Stimulated activated effector memory CD8-positive, alpha-beta T cell treated with anti-CD3 and anti-CD28 coated beads, Interleukin-12 subunit alpha, Interleukin-12 subunit beta, amount 100 ng/mL, for 72 hours (primary cell): ENCODE results near the gene GRK7.
A peak's percentile ranks its signal among the peaks of the same experiment; 100 is the strongest.
"Not testable (repeated sequence)": the region's sequence is repeated elsewhere in the genome, so short reads cannot be mapped to it uniquely, and the experiment has no call there.

Experiments used
- ATAC-seq: fragments of 150-1000 bp; cut with Tn5 transposase; 2 replicates; pipeline ENCODE4 v1.10.0; 2021
- DNase-seq, 2 donors: peaks; one replicate each; pipeline ENCODE4 v3.0.0; 2021 to 2022; ENCODE audit warnings: low spot score in 2 of 2
- H3K27ac Mint-ChIP-seq: one replicate; pipeline ENCODE4 v1.8.0; 2022; ENCODE audit warnings: mild to moderate bottlenecking, mixed read lengths
- H3K36me3 Mint-ChIP-seq: one replicate; pipeline ENCODE4 v1.8.0; 2022; ENCODE audit warnings: mild to moderate bottlenecking, mixed read lengths
- H3K4me1 Mint-ChIP-seq: one replicate; pipeline ENCODE4 v1.8.0; 2022; ENCODE audit warnings: mixed read lengths
- H3K4me3 Mint-ChIP-seq: one replicate; pipeline ENCODE4 v1.8.0; 2022; ENCODE audit warnings: mild to moderate bottlenecking, mixed read lengths
- H3K9me3 Mint-ChIP-seq: one replicate; pipeline ENCODE4 v1.8.0; 2022; ENCODE audit warnings: mixed read lengths

GRK7 gene

GRCh38 chr3:141738891-141739363, 24.3 kb upstream of the GRK7 start:
- H3K27ac Mint-ChIP-seq, result peak overlapping the region; percentile 97

DNA sequence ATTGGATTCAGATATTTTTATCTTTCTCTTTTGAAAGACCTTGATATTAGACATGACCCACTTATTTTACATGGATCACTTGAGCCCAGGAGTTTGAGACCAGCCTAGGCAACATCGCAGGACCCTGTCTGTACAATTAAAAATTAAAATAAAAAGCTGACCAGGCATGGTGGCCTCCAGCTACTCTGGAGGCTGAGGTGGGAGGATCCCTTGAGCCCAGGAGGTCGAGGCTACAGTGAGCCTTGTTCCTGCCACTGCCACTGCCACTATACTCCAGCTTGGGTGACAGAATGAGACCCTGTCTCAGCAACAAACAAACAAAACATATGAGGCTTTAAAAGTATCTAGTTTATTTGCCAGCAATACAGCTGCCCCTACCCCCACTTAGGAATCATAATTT, 23.5 kb upstream of the GRK7 start:
- DNase-seq (no peak), ATAC-seq (no peak)
- H3K36me3 Mint-ChIP-seq, result peaks cover 57% of the 10 kb centered on the region
- H3K9me3 Mint-ChIP-seq, result no peaks in the 10 kb centered on the region
- H3K4me3 Mint-ChIP-seq, result peak overlapping the region; percentile 92
- peak overlapping the region; percentile 97 for H3K27ac Mint-ChIP-seq
- H3K4me1 Mint-ChIP-seq, result peaks cover 38% of the 10 kb centered on the region

More at GRCh38 chr3:141738891-141739363, 24.3 kb upstream of the GRK7 start:
- DNase-seq, result no peak
- peak overlapping the region; percentile 92 for H3K4me3 Mint-ChIP-seq
- no peaks in the 10 kb centered on the region for H3K9me3 Mint-ChIP-seq
- H3K4me1 Mint-ChIP-seq, result peaks cover 30% of the 10 kb centered on the region
- peak; percentile 1 for ATAC-seq
- peaks cover 49% of the 10 kb centered on the region for H3K36me3 Mint-ChIP-seq

DNA sequence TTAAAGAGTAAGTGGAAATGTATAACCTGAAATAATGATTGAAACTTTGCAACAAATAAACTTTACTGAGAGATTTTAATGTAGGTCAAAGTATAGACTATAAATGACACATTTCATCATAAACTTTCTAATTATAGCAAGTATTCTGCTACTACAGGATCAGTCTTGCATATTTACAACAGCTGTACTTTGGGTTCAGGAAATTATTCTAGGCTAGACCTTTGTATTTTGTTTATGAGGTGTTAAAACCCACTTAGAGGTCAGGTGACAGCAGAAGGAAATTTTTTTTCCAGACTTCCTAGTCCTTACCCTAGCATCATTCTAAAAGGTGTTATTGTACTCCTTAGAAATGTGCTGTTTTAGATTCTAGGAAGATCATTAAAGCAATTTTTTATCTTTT, 22.9 kb upstream of the GRK7 start:
- Mint-ChIP-seq H3K4me1 (peaks cover 38% of the 10 kb centered on the region), H3K27ac (peak overlapping the region; percentile 97), H3K36me3 (peaks cover 64% of the 10 kb centered on the region), H3K4me3 (peak overlapping the region; percentile 92), H3K9me3 (no peaks in the 10 kb centered on the region)
- no peak for ATAC-seq
- DNase-seq, result no peak

DNA sequence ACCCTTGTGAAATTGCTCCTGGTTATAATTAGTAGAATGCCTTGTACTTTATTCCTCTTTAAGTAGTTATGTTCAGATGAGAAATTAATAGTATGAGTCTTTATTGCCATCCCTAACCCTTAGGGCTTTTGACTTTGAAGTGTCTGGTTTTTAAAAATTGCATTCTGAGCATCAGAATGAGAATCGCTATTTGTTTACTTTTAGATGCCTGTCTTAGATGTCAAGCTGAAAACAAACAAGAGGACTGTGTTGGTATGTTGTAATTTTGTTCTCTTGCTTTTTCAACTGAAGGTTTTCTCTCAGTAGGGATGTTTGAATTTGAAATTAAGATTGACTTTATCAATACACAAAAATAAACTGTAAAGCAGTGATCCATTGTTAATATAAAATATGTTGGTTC, 19.9 kb upstream of the GRK7 start:
- Mint-ChIP-seq H3K36me3 (peaks cover 93% of the 10 kb centered on the region), H3K9me3 (no peaks in the 10 kb centered on the region), H3K4me3 (no peak overlapping the region), H3K27ac (peak overlapping the region; percentile 15), H3K4me1 (peaks cover 31% of the 10 kb centered on the region)
- DNase-seq (no peak), ATAC-seq (no peak)

DNA sequence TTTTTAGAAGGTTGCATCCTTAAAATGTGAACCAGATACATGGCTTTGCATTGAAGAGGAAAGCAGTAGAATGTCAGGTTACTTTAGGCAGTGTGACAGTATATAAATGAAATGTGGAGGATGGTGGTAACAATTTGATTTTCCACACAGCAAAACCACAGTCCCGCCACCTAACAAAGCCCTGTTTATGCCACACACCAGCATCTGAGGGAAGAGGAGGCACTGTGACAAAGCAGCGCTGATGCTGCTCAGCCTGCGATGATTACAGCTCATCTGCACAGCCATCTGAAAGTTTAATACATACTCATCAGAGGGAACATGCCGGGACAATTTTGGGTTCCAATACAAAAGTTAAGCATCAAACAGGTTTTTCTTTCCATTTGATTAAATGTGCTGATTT, 16.2 kb upstream of the GRK7 start:
- Mint-ChIP-seq H3K27ac (no peak overlapping the region), H3K4me3 (no peak overlapping the region), H3K9me3 (no peaks in the 10 kb centered on the region), H3K36me3 (peaks cover 90% of the 10 kb centered on the region), H3K4me1 (peaks cover 22% of the 10 kb centered on the region)
- DNase-seq (no peak), ATAC-seq (no peak)

DNA sequence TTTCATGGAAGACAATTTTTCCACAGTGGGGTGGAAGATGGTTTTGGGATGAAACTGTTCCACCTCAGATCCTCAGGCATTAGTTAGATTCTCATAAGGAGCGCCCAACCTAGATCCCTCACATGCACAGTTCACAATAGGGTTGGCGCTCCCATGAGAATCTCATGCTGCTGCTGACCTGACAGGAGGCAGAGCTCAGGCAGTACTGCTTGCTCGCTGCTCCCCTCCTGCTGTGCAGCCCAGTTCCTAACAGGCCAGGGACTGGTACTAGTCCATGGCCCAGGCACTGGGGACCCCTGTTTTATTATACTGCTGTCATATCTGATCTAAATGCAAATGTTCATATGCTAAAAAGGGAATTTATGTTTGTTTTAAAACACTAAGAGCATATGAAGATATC, 9.8 kb upstream of the GRK7 start:
- DNase-seq, result no peak
- no peak overlapping the region for H3K4me3 Mint-ChIP-seq
- ATAC-seq, result no peak
- H3K27ac Mint-ChIP-seq, result no peak overlapping the region
- peaks cover 25% of the 10 kb centered on the region for H3K36me3 Mint-ChIP-seq
- H3K9me3 Mint-ChIP-seq, result no peaks in the 10 kb centered on the region
- H3K4me1 Mint-ChIP-seq, result no peaks in the 10 kb centered on the region

DNA sequence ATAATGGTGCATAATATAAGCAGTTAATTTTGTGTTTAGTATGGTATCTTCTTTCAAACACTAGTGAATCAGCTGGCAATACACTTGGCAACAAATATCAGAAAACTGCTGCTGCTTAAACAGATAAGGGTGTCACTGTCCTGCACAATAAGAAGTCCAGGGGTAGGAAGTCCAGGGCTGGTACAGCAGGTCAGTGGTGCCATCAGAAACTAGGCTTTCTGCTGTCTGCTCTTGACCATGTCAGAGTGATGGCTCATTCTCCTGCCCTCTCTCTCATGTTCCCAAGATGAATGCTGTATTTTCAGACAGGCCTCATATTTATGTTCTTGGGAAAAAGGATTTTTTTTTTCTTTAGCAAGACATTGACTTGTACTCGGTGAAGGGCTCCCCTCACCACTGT, 9.2 kb upstream of the GRK7 start:
- peaks cover 19% of the 10 kb centered on the region for H3K36me3 Mint-ChIP-seq
- no peak for ATAC-seq
- no peak for DNase-seq
- H3K4me3 Mint-ChIP-seq, result no peak overlapping the region
- no peak overlapping the region for H3K27ac Mint-ChIP-seq
- no peaks in the 10 kb centered on the region for H3K9me3 Mint-ChIP-seq
- no peaks in the 10 kb centered on the region for H3K4me1 Mint-ChIP-seq

GRCh38 chr3:141762552-141762951, 656 bp upstream of the GRK7 start:
- not testable (repeated sequence) for H3K4me3 Mint-ChIP-seq, H3K36me3 Mint-ChIP-seq, DNase-seq, H3K27ac Mint-ChIP-seq, H3K4me1 Mint-ChIP-seq, H3K9me3 Mint-ChIP-seq, ATAC-seq

DNA sequence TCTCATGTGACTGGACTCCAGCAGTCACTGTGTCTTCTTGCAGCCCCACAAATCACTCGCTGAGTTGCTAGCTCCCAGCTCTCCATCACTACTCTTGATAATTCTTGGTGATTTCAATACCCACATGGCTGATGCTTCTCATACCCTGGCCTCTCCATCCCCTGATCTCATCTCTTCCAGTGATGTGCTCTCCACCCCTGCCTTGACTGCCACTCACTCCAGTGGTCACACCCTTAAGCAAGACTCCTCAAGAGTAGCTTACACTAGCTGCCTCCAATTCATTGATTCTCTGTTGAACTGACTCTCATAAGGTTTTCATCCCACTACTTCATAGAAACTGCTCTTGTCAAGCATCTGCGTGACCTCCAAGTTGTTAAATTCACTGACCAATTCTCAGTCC, 837 bp downstream of the GRK7 start:
- no peak overlapping the region for H3K27ac Mint-ChIP-seq
- H3K4me3 Mint-ChIP-seq, result no peak overlapping the region
- no peak for DNase-seq
- no peaks in the 10 kb centered on the region for H3K36me3 Mint-ChIP-seq
- no peak for ATAC-seq
- H3K9me3 Mint-ChIP-seq, result no peaks in the 10 kb centered on the region
- H3K4me1 Mint-ChIP-seq, result peaks cover 6% of the 10 kb centered on the region

DNA sequence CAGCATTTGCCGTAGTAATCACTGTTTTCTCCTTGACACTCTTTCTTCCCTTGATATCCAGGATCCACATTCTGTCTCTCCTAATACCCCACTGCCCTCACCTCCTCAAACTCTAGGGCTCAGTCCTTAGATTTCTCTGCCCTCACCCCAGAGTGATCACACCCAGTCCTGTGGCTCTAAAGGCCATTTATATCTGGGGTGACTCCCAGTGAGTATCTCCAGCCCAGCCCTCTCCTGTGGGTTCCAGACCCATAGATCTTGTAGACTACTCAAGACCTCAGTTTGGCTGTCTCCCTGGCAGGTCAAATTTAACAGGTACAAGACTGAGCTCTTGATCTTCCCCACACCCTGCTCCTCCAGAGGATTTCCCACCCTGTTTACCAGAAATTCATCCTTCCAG, 1.3 kb downstream of the GRK7 start:
- ATAC-seq (no peak), DNase-seq (no peak)
- peaks cover 6% of the 10 kb centered on the region for H3K4me1 Mint-ChIP-seq
- H3K9me3 Mint-ChIP-seq, result no peaks in the 10 kb centered on the region
- no peak overlapping the region for H3K4me3 Mint-ChIP-seq
- H3K27ac Mint-ChIP-seq, result no peak overlapping the region
- no peaks in the 10 kb centered on the region for H3K36me3 Mint-ChIP-seq

GRCh38 chr3:141764986-141765385, 1.8 kb downstream of the GRK7 start:
- H3K4me3 Mint-ChIP-seq, result no peak overlapping the region
- no peaks in the 10 kb centered on the region for H3K36me3 Mint-ChIP-seq
- H3K4me1 Mint-ChIP-seq, result peaks cover 6% of the 10 kb centered on the region
- ATAC-seq, result no peak
- DNase-seq, result no peak
- H3K27ac Mint-ChIP-seq, result no peak overlapping the region
- H3K9me3 Mint-ChIP-seq, result no peaks in the 10 kb centered on the region

GRCh38 chr3:141767066-141767465, 3.9 kb downstream of the GRK7 start:
- no peak overlapping the region for H3K4me3 Mint-ChIP-seq
- no peak overlapping the region for H3K27ac Mint-ChIP-seq
- peaks cover 6% of the 10 kb centered on the region for H3K4me1 Mint-ChIP-seq
- ATAC-seq, result peak; percentile 56
- no peak for DNase-seq
- H3K36me3 Mint-ChIP-seq, result no peaks in the 10 kb centered on the region
- H3K9me3 Mint-ChIP-seq, result no peaks in the 10 kb centered on the region

DNA sequence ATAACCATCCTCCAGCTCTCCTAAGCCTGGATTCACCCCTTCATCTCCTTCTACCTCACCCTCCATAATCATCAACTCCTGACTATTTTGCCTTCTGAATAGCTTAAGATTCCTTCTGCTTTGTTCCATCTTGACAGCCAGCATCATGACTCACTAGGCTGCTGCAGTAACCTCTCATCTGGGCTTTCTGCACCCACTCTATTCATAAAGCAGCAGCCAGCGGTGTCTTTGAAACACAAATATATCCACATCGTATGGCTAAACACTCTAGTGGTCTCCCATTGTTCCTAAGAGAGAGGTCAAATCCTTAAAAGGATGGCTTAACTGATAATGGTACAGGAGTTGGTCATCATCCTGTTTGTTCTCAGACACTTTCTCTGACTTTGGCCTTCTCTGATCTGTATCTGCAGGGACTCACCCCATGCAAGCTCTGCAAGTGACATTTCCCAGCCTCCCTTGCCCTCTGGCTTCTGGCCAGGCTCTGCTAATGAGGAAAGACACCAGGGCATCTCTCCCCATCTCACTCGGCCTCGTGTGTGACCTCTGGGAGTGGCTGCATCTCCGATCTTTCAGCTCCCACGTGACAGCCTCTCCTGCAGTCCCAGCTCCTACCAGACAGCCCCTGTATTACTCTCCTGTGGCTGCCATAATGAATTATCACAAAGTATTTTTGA, 6.2 kb downstream of the GRK7 start:
- Mint-ChIP-seq H3K36me3 (no peaks in the 10 kb centered on the region), H3K27ac (no peak overlapping the region), H3K9me3 (no peaks in the 10 kb centered on the region), H3K4me3 (no peak overlapping the region), H3K4me1 (peaks cover 6% of the 10 kb centered on the region)
- DNase-seq (no peak), ATAC-seq (no peak)

GRCh38 chr3:141773676-141774075, 10.5 kb downstream of the GRK7 start:
- Mint-ChIP-seq H3K36me3 (no peaks in the 10 kb centered on the region), H3K4me3 (no peak overlapping the region), H3K4me1 (no peaks in the 10 kb centered on the region), H3K27ac (no peak overlapping the region), H3K9me3 (no peaks in the 10 kb centered on the region)
- DNase-seq (no peak), ATAC-seq (no peak)

GRCh38 chr3:141776376-141776775, 13.2 kb downstream of the GRK7 start:
- no peak overlapping the region for H3K27ac Mint-ChIP-seq
- ATAC-seq, result no peak

DNA sequence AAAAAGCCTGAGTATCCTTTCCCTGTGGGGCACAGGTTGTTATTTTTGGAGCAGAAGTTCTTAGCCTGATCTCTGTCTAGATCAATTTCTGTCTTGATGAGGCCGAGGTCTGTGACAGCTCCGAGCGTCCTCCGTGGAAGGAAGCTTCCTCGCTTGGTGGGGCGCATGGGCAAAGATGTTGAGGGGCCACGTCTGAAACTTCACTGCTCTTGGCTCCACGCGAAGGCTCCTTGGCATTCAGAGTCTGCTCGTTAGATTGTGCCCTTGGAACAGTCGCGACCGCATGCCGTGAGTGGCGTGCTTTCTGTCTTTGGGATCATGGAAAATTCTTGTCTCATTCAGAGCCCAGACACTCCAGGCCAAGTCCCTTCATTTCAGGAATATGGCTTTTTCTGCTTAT, 13.7 kb downstream of the GRK7 start:
- no peak overlapping the region for H3K27ac Mint-ChIP-seq
- ATAC-seq (no peak), DNase-seq (no peak)
- H3K4me3 Mint-ChIP-seq, result no peak overlapping the region
- no peaks in the 10 kb centered on the region for H3K36me3 Mint-ChIP-seq
- H3K9me3 Mint-ChIP-seq, result no peaks in the 10 kb centered on the region
- H3K4me1 Mint-ChIP-seq, result no peaks in the 10 kb centered on the region

More at GRCh38 chr3:141776376-141776775, 13.2 kb downstream of the GRK7 start:
- Mint-ChIP-seq H3K36me3 (no peaks in the 10 kb centered on the region), H3K9me3 (no peaks in the 10 kb centered on the region), H3K4me1 (no peaks in the 10 kb centered on the region), H3K4me3 (no peak overlapping the region)
- no peak for DNase-seq
